ENCODE data around the gene TDRD3.
"Not testable (repeated sequence)": the region's sequence is repeated elsewhere in the genome, so short reads cannot be mapped to it uniquely, and the experiment has no call there.

Gene TDRD3

GRCh38 chr13:60370343-60370742 lies 26.7 kb upstream of the TDRD3 start:
- no peak overlapping the region for H3K9ac ChIP-seq (ENCODE audit: low read depth, low read length)
- no peaks in the 10 kb centered on the region for H3K4me1 ChIP-seq (ENCODE audit: insufficient read depth, low read length)
- no peaks in the 10 kb centered on the region for H3K9me3 ChIP-seq (ENCODE audit: insufficient read depth, low read depth, low read length)
- no peak overlapping the region for H3K4me3 ChIP-seq (ENCODE audit: low read length)
- no peaks in the 10 kb centered on the region for H3K27me3 ChIP-seq (ENCODE audit: insufficient read depth, low read length)
- WGBS: 90% methylated on average over 7 of the region's 7 CpGs
- H3K27ac ChIP-seq (ENCODE audit: low read depth, low read length): no peak overlapping the region
- H3K36me3 ChIP-seq (ENCODE audit: insufficient read depth, low read length): no peaks in the 10 kb centered on the region

DNA sequence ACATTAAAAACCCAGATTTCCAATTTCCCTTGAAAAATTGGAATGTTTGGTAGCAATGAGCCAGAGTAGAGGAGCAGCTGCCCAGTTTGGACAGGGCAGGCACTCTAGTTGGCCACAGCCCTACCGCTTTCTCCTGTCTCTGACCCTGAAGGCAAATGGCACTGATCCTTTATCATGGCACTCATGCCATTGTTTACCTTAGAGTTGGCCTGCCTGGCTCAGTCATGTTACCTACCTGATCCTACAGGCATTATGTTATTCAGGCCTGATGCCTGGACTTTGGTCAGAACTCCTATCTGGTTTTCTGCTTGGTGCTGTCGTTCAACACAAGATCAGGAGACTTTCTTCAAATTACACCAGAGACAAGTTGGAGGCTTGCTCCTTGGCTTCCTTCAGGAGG lies 24.9 kb upstream of the TDRD3 start:
- Histone ChIP-seq H3K27ac (ENCODE audit: low read depth, low read length) (no peak overlapping the region), H3K4me3 (ENCODE audit: low read length) (no peak overlapping the region), H3K9me3 (ENCODE audit: insufficient read depth, low read depth, low read length) (no peaks in the 10 kb centered on the region), H3K36me3 (ENCODE audit: insufficient read depth, low read length) (no peaks in the 10 kb centered on the region), H3K4me1 (ENCODE audit: insufficient read depth, low read length) (no peaks in the 10 kb centered on the region), H3K27me3 (ENCODE audit: insufficient read depth, low read length) (no peaks in the 10 kb centered on the region), H3K9ac (ENCODE audit: low read depth, low read length) (no peak overlapping the region)
- 95% methylated on average over 2 of the region's 2 CpGs for WGBS

DNA sequence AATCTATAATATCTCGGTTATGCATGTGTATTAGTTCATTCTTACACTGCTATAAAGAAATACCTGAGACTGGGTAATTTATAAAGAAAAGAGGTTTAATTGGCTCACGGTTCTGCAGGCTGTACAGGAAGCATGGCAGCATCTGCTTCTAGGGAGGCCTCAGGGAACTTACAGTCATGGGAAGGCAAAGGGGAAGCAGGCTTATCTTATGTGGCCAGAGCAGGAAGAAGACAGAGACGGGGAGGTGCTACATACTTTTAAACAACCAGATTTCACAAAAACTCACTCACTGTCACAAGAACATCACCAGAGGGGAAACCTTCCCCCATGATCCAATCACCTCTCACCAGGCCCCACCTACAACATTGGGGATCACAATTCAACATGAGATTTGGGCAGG lies 17.7 kb upstream of the TDRD3 start:
- not testable (repeated sequence) for H3K9me3 ChIP-seq (ENCODE audit: insufficient read depth, low read depth, low read length); H3K27ac ChIP-seq (ENCODE audit: low read depth, low read length); H3K36me3 ChIP-seq (ENCODE audit: insufficient read depth, low read length); H3K9ac ChIP-seq (ENCODE audit: low read depth, low read length); H3K4me3 ChIP-seq (ENCODE audit: low read length); H3K4me1 ChIP-seq (ENCODE audit: insufficient read depth, low read length); H3K27me3 ChIP-seq (ENCODE audit: insufficient read depth, low read length)
- whole genome bisulfite sequencing: 96% methylated on average over 2 of the region's 3 CpGs

DNA sequence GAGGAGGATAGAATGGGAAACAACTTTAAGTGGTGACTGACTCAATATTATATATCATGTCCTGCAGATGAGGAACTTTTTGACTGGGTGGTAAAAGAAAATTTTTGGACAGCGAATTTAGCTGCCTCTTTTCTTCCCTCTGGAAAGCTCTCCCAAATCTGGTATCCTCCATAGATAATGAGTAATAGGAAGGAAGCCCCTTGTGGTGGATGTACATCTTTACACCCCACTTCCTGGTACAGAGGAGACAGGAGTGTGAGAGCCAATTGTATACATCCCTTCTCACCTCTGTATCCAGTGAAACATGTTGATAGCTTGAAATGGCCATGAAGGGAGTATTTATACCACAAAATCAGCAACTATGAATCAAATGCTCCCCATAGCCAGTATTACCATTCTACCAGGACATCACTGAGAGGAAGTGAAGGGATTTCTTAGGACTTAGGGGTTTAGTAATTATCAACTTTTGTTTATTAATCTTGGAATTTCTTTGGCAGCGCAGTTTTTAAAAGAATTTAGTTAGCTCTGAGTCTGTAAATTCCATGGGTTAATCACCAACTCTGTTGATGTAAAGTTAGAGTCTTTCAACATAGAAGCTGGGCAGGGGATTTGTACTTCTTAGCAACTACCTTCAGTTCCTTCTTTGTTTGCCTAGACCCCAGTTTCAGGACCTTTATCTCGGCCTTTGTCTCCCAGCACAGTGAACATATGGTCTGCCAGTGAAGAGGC lies 17.0 kb upstream of the TDRD3 start:
- Histone ChIP-seq H3K9ac (ENCODE audit: low read depth, low read length) (no peak overlapping the region), H3K36me3 (ENCODE audit: insufficient read depth, low read length) (no peaks in the 10 kb centered on the region), H3K27ac (ENCODE audit: low read depth, low read length) (no peak overlapping the region), H3K4me1 (ENCODE audit: insufficient read depth, low read length) (no peaks in the 10 kb centered on the region), H3K9me3 (ENCODE audit: insufficient read depth, low read depth, low read length) (no peaks in the 10 kb centered on the region), H3K4me3 (ENCODE audit: low read length) (no peak overlapping the region), H3K27me3 (ENCODE audit: insufficient read depth, low read length) (no peaks in the 10 kb centered on the region)
- 79% methylated on average over 2 of the region's 3 CpGs for WGBS

GRCh38 chr13:60384911-60385310 lies 12.1 kb upstream of the TDRD3 start:
- Histone ChIP-seq H3K4me1 (ENCODE audit: insufficient read depth, low read length) (peaks cover 4% of the 10 kb centered on the region; the same call in 1 of the 2 replicates), H3K36me3 (ENCODE audit: insufficient read depth, low read length) (no peaks in the 10 kb centered on the region), H3K9ac (ENCODE audit: low read depth, low read length) (no peak overlapping the region), H3K9me3 (ENCODE audit: insufficient read depth, low read depth, low read length) (no peaks in the 10 kb centered on the region), H3K4me3 (ENCODE audit: low read length) (no peak overlapping the region), H3K27me3 (ENCODE audit: insufficient read depth, low read length) (no peaks in the 10 kb centered on the region), H3K27ac (ENCODE audit: low read depth, low read length) (no peak overlapping the region)
- 92% methylated on average over 4 of the region's 4 CpGs for WGBS

DNA sequence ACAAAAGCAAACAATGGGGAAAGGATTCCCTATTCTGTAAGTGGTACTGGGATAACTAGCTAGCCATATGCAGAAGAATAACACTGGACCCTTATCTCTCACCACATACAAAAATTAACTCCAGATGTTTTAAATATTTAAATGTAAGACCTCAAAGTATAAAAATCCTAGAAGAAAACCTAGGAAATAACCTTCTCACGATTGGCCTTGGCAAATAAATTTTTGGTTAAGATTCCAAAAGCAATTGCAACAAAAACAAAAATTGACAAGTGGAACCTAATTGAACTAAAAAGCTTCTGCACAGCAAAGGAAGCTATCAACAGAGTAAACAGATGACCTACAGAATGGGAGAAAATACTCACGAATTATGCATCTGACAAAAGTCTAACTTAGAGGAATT lies 10.8 kb upstream of the TDRD3 start:
- peaks cover 4% of the 10 kb centered on the region; the same call in 1 of the 2 replicates for H3K4me1 ChIP-seq (ENCODE audit: insufficient read depth, low read length)
- H3K27ac ChIP-seq (ENCODE audit: low read depth, low read length): no peak overlapping the region
- no peaks in the 10 kb centered on the region for H3K36me3 ChIP-seq (ENCODE audit: insufficient read depth, low read length)
- H3K27me3 ChIP-seq (ENCODE audit: insufficient read depth, low read length): no peaks in the 10 kb centered on the region
- no peaks in the 10 kb centered on the region for H3K9me3 ChIP-seq (ENCODE audit: insufficient read depth, low read depth, low read length)
- 100% methylated on average over 2 of the region's 2 CpGs for WGBS
- no peak overlapping the region for H3K9ac ChIP-seq (ENCODE audit: low read depth, low read length)
- no peak overlapping the region for H3K4me3 ChIP-seq (ENCODE audit: low read length)

DNA sequence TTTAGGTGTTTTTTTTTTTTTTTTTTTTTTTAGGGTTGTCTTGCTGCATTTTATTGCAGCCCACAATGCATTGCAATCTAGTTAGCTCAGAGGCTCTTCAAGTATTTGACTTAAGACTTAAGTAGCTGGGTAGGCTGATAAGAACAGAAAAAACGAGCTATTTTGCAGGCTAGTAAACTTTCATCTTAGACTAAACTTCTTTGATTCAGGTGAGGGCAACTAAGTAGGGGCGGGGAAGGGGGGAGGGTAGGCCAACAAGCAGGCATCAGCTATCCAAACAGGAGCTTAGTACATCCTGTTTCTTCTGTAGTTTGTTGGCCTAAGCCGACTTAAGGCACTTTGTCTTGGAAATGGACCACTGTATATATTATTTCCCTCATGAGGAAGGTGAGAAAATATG lies 4.9 kb upstream of the TDRD3 start:
- Histone ChIP-seq H3K36me3 (ENCODE audit: insufficient read depth, low read length) (no peaks in the 10 kb centered on the region), H3K9ac (ENCODE audit: low read depth, low read length) (no peak overlapping the region), H3K27ac (ENCODE audit: low read depth, low read length) (no peak overlapping the region; the same call in 1 of the 2 replicates), H3K27me3 (ENCODE audit: insufficient read depth, low read length) (no peaks in the 10 kb centered on the region), H3K9me3 (ENCODE audit: insufficient read depth, low read depth, low read length) (no peaks in the 10 kb centered on the region), H3K4me3 (ENCODE audit: low read length) (no peak overlapping the region), H3K4me1 (ENCODE audit: insufficient read depth, low read length) (peaks cover 14% of the 10 kb centered on the region; the same call in 1 of the 2 replicates)
- 71% methylated on average over 2 of the region's 3 CpGs for WGBS

DNA sequence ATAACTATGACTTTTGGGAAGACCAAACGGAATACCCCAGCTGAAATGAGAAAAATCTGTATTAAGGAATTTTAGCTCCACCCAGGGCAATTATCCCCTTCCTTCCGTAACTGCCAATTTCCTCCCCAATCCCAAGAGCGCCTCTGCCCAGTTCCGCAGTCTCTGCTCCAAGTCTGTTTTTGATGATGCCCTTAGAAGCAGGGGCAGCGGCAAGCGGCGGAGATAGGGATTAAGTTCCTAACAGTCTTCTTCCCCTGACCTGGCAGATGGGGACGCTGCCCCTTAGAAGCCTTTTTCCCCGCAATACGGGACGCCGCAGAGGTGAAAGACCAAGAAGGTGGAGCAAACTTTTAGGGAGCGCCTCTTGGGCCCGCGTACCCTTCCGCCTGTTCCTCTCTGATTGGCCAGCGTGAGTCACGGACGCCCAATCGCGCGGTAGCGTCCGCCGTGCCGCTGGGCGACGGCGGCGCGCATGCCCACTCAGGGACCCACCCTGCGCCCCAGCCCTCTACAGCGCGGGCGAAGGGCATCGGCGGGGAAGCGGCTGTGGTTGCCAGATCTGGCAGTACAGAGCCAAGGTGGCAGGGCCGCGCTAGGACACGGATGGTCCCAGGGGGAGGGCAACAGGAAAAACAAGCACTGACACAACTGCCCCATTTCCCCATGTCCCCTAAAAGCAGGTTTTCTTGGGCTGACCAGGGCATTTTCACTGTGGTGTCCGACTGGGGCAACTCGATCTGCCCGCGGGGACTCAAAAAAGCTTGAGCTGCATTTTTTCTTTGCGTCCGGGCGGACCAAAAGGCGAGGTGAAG lies 843 bp upstream of the TDRD3 start:
- Histone ChIP-seq H3K9me3 (ENCODE audit: insufficient read depth, low read depth, low read length) (no peaks in the 10 kb centered on the region), H3K4me1 (ENCODE audit: insufficient read depth, low read length) (peaks cover 33% of the 10 kb centered on the region), H3K27me3 (ENCODE audit: insufficient read depth, low read length) (no peaks in the 10 kb centered on the region), H3K36me3 (ENCODE audit: insufficient read depth, low read length) (no peaks in the 10 kb centered on the region), H3K27ac (ENCODE audit: low read depth, low read length) (peak overlapping the region; percentile 91), H3K9ac (ENCODE audit: low read depth, low read length) (peak overlapping the region; percentile 96), H3K4me3 (ENCODE audit: low read length) (peak overlapping the region; percentile 94)
- 1% methylated on average over 49 of the region's 49 CpGs for WGBS

DNA sequence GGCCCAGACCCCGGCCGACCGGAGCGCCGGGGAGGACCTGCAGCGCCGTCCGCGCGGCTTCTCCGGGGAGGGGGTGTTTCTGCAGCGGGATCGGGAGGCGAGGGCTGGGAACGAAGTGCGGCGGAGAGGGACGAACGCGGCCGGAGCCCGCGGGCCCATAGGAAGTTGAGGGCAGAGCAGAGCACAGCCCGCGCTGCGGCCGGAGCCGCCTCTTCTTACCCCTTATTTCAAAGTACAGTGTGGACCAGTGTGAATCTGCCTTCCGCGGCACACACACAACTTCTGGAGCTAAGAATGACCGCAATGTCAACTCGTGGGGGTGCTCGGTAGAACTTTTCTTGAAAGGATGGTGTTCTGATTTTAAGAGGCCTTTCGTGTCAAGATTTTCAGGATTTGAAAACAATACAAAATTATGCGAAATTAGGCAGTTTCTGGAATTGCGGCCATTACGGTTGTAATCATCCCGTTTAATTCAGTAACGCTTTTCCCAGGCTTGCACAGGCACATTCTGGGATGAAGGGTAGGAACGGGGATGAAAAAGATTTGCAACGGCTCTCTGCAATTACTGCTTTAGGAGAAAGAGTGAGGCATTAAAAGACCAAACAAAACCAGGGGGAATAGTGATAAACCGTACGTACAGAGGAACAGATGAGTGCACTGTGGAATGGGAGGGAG lies 821 bp downstream of the TDRD3 start:
- Histone ChIP-seq H3K4me3 (ENCODE audit: low read length) (peak overlapping the region; percentile 94), H3K9me3 (ENCODE audit: insufficient read depth, low read depth, low read length) (no peaks in the 10 kb centered on the region), H3K27me3 (ENCODE audit: insufficient read depth, low read length) (no peaks in the 10 kb centered on the region), H3K36me3 (ENCODE audit: insufficient read depth, low read length) (no peaks in the 10 kb centered on the region), H3K4me1 (ENCODE audit: insufficient read depth, low read length) (peaks cover 36% of the 10 kb centered on the region), H3K27ac (ENCODE audit: low read depth, low read length) (peak overlapping the region; percentile 76), H3K9ac (ENCODE audit: low read depth, low read length) (peak overlapping the region; percentile 96)
- WGBS: 2% methylated on average over 43 of the region's 43 CpGs

GRCh38 chr13:60398379-60398891 lies 1.4 kb downstream of the TDRD3 start:
- Histone ChIP-seq H3K4me3 (ENCODE audit: low read length) (peak overlapping the region; percentile 94), H3K4me1 (ENCODE audit: insufficient read depth, low read length) (peaks cover 36% of the 10 kb centered on the region), H3K27me3 (ENCODE audit: insufficient read depth, low read length) (no peaks in the 10 kb centered on the region), H3K27ac (ENCODE audit: low read depth, low read length) (no peak overlapping the region; the same call in 1 of the 2 replicates), H3K36me3 (ENCODE audit: insufficient read depth, low read length) (no peaks in the 10 kb centered on the region), H3K9ac (ENCODE audit: low read depth, low read length) (peak overlapping the region; percentile 96), H3K9me3 (ENCODE audit: insufficient read depth, low read depth, low read length) (no peaks in the 10 kb centered on the region)
- 83% methylated on average over 6 of the region's 6 CpGs for WGBS

Measured in HUES64 (cell line).